Nucleus accumbens (tissue), 56 donors: ENCODE data around the gene GIGYF2.
"Not testable (repeated sequence)": the region's sequence is repeated elsewhere in the genome, so short reads cannot be mapped to it uniquely, and the experiment has no call there.

ENCODE experiments used
- DNase-seq, 56 donors: peaks; one replicate each; lab custom pipeline; 2025; lab: John Stamatoyannopoulos, UW

The GIGYF2 gene

DNA sequence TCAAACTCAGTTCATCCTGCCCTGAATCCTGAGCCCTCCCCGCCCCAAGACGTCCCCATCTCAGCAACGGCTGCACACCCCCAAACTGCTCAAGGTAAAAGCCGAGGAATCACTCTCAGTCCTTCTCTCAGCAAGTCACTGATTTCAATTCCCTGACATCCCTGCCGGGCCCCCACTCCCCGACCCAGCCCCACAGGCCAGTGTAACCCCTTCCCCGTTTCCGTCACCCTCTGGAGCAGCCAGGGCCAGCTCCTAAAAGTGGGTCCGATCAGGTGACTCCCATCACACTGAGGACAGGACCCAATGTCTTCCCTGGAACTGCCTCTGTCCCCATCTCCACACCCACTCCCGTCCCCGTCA, 193.4 kb downstream of the GIGYF2 start:
- DNase-seq, result no peak

DNA sequence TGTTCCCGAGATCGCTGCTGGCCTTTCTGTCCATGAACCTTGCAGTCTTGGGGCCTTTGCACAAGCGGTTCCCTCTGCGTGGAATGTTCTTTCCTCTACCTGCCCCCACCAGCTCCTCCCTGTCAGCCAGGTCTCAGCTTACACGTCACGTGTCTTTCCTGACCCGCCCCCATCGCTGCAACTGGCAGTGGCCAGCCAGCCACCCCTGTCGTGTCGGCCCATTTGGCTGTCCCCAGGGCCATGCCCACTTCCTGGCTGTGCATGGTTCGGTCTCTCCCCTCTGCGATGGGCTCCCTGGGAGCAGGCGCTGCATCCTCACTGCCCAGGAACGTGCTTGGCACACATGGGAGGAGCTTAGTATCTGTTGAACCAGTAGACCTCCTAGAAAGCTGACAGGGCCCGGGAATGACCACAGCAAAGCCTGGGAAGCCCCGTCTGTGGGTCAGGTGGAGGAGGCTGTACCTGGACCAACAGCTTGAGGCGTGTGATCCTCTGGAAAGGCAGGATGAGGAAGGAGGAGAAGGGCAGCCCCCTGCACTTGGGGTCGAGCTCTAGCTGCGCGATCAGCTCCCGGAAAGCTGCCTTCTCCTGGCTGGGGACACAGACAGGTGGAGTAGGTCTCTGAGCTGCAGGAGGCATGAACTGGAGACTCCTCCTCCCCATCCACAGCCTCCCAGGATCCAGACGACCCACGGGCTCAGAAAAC, 193.9 kb downstream of the GIGYF2 start:
- no peak for DNase-seq

DNA sequence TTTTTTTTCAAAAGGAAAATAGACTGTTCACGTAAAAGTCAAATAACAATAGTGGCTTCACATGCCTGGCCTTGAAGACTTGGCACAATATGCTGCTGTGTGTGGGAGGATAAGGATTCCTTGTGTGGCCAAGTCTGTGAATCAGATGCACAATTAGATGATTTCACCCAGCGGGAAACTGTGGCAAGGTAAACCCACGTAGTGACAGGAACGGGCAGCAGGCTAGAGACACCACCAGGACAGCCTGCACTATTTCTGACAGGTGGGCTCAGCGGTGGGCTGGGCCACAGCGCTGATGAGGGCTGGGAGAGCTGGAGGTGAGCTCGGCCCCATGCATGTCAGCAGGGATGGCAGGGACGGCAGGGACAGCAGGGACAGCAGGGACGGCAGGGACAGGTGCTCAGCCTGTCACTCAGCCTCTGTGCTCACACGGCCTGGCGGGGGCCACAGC, 194.5 kb downstream of the GIGYF2 start:
- no peak for DNase-seq

DNA sequence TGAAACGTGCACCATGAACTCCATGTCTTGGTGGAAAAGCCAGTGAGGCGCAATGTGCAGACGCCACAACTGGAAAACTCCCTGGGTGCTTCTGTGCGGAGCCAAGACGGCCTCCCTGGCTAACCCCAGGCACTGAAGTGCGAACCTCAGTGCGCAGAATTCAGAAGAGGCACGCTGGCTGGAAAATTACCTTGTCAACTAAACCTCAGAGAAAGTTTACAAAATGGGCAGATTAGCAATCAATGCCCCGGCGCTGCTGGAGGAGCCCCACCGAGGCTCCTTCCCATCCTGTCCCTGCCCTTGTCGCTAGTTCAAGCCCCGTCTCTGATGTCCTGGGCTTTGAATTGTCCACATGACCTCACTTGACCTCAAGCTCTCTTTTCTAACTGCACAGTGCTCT, 195.1 kb downstream of the GIGYF2 start:
- DNase-seq, result no peak

DNA sequence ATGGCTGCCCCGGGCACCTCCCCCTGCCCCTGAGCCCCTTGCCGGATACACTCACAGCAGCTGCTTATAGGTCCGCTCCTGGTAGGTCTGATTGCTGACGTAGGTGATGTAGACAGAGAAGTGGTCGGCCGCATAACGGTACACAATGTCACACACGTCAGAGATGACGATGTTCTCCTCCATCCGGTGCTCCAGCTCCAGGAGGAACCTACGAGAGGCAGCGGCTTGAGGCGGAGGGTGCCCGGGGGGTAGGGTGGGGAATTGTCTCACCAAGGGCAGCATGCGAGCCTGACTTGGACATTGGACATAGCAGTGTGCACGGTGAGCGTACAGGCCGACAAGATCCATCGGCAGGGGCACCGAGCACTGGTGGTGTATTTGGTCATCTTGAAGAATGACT, 195.7 kb downstream of the GIGYF2 start:
- no peak for DNase-seq

DNA sequence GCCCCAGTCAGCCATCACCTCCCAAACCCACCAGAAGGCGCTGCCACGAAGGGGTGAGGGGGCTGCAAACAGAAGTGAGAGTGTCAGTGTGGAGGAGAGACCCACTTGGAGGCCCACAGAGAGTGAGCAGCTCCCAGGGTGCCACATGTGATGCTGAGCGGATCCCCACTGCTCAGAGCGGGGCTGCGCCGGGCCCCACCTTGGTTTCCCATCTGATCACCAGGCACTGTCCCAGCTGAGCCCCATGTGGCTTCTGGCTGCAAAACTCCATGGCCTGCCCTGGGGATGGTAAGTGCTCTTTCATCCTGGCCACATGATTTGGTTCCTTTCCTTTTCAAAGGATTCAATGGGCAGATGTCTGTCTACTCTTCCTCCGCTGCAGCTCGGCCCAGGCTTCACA, 196.7 kb downstream of the GIGYF2 start:
- no peak for DNase-seq

DNA sequence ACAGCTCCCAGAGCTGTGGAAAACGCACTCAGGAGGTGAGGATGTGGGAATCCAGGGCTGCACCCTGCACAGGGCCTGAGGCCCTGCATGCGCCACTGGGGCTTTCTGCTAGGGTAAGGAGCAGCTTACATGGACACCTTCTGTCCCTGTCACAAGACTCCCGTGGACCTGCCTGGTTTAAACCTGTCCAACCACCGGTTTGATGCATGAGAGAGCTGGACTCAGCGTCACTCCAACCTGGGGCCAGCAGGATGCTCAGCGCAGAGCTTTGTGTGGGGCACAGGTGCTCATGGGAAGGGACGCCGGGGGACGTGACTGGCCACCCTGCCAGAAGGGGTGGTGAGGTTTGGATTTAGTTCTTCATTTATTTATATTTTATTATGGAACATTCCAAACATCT, 197.1 kb downstream of the GIGYF2 start:
- DNase-seq, result no peak

DNA sequence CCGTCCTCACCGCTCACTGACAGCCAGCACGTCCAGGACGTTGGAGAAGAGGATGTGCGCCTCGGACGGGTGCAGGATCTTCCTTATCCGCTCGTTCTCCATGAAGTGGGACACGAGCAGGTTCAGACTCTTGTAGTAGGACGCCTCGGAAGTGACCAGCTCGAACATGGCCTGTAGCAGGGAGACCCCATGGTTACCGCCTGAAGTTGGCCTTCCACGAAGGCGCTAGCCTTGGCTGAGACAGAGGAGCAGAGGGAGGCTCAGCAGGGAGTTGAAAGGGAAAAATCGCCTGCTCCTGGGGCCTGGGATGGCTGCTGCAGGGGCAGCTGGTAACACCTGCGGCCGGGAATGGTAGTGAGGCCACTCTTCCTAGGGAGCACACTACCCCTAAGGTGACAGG, 197.6 kb downstream of the GIGYF2 start:
- no peak for DNase-seq

DNA sequence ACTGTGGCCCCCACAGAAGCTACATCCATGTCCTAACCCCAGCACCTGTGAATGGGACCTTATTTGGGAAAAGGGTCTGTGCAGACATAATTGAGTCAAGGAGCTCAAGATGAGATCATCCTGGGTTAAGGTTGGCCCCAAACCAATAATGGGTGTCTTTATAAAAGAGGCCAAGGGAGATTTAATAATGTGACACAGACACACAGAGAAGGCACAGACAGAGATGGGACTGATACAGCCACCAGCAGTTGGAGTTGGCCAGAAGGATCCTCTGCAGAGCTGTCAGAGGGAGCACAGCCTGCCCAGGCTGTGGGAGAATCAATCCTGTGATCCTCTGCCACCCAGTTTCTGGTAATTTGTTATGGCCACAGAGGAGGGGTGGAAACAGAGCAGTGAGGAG, 199.0 kb downstream of the GIGYF2 start:
- no peak for DNase-seq

DNA sequence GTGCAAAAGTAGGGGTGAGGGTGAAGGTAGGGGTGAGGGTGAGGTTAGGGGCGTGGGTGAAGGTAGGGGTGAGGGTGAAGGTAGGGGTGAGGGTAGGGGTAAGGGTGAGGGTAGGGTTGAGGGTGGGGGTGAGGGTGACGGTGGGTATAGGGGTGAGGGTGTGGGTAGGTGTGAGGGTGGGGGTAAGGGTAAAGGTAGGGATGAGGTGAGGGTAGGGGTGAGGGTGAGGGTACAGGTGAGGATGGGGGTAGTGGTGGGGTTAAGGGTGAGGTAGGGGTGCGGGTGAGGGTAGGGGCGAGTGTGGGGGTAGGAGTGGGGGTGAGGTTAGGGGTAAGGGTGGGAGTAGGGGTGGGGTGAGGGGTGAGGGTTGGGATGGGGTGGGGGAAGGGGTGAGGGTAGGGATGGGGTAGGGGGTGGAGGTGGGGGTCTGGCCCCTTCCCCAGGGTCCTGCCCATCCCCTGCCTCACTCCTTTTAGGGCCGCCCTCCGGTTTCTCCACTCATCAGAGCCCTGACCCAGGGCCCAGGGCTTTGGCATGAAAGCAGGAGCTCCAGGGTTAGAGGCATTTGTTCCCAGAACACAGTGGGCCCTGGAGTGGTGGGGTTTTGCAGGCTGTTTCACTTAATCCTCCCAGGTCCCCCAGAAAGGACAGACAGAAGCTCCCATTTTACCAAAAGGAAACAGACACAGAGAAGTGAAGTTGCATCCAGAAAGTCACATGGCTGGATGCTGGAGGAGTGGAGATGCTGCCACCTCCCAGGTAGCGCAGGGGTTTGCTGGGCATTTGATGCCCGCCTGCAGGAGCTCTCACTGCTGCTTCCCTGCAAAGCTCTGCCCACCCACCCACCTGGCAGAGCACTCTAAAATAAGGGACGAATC, 199.8 kb downstream of the GIGYF2 start:
- DNase-seq, result no peak

DNA sequence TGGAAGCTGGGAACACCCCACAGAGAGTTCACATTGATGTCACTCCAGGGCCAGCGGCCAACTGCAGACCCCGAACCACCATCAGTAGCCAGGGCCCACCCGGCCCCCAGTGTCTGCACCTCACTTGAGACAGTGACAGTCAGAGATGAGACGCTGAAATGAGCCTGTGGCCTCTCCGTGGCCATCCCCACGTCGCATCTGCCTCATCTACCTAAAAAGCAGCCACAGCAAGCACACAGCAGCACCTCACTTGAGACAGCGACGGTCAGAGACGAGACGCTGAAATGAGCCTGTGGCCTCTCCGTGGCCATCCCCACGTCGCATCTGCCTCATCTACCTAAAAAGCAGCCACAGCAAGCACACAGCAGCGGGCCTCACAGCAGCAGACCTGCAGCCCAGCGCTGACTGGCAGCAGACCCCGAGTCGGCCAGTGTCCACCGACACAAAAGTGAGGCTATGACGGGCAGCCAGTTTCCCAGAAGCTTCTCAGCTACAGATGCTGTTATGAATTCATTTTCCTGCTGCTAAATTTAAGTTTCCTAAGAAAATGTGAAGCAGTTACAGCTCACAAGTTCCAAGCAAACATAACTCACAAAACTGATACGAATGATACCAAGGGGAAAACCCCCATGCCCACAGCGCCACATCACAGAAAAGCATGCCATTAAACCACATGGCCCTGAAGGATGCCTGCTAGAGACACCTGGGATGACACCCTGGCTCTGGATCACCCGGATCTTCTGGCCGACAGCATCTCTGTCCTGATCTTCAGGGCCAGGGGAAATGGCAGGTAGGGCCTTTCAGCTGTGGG, 200.7 kb downstream of the GIGYF2 start:
- DNase-seq, result no peak

DNA sequence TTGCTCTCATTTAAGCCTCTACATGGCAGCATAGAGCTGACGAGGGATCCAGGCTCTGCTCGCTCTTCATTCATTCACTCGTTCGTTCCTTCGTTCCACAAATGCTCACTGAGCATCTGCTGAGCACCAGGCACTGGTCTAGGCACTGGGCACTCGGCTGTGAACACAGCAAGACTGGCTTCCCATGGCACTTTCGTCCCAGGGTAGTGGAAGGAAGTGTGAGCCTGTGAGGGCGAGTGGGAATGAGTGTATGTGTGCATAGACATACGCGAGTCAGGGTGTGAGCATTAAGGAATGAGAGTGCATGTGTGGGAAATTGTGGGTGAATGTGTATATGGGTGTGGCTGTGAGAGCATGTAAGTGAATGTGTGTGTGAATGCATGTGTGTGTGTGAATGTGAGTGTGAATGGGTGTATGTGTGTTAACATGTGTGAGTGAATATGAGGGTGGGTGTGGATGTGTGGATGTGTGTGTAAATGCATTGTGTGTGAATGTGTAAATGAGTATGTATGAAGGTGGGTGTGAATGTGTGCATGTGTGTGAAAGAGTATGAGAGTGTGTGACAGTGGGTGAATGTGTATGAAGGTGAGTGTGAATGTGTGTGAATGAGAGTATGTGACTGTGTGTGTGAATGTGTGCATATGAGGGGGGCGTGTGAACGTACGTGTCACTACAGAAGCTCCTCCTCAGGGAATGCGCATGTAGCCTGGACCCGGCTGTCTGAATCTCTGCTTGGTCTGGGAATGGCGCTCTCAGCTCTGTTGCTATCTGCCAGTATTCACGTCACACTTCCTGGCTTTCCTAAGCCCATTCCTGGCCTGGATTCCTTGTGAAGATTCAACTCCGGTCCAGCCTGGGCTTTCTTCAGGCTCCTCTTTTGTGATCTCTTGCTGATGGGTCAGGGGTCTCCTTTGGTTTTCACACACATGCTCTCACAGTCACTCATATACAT, 201.7 kb downstream of the GIGYF2 start:
- no peak for DNase-seq

DNA sequence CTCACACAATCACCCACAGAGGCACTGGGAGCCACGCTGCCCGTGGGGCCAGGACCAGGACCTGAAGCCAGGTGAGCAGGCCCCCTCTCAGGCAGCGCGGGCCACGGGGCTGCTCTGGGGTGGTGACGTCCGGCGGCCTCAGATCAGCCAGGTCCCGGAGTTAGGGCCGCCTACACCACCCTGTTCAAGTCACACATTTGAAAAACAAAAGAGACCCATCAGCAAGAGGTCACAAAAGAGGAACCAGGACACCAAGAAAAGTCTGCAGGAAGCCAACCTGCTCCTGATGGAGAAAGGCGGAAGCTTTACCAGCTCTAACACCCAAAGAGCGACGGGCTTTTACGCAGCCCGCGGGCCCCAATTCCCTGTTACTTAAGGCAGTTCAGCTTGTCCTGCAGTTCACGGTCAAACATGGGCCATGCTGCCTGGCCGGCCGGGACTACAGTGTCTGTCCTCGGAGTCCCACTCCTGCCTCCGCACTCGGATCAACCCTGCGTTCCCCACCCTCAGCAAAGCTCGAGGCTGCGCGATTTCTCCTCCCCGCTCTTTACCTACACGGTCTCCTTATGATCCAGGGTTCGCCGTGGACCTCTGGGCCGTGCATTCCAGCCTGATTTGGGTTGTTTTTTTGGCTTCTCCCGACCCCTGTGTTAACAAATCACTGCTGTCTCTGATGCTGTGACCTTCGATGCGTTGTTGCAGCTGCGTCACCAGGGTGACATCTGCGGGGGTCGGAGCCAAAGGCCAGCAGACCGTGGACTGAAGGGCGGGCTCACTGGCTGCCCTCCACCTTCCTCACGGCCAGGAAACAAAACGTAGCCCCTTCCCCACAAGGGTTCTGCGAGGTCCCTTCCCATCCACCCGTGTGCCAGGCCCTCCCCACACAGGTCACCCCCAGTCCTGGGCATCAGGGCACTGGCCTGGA, 203.9 kb downstream of the GIGYF2 start:
- DNase-seq, result no peak

DNA sequence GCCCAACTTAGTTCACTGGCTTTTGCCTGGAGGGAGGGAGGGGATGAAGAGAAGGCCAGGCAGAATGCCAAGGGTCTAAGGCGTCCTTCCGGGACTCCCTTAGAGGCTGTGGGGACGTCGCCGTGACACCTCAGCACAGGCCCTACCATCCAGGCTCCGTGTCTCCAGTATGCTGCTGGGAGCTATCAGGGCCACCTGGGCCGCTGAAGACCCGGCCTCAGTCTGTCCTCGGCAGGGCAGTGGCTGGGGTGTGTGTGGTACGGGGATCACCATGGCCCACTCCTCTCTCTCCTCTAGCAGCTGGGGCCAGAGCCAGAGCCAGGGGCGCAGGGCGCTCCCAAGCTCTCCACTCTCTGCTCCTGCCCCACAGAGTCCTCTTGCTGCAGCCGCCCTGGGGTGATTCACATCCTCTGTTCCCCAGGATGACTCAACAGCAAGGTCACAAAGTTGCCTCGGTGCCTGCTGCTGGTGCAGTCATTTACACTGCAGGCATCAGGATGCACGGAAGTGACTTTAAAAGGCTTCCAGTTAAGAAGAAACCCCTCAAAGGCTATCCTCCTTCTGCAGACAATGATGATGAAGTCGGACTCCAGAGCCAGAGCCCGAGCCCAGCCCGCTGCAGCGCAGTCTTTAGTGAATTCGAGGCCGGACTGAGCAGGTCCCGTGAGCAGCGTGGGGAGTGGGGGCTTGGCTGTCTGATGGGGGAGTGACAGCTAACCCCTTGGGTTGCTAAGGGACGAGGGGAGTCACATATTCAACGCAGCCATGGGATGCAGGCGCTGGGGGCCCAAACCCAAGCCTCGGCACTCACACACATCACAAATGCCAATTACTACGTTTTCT, 204.8 kb downstream of the GIGYF2 start:
- peak in 8 of 56 donors; percentile 17 to 59 (median 46) for DNase-seq

DNA sequence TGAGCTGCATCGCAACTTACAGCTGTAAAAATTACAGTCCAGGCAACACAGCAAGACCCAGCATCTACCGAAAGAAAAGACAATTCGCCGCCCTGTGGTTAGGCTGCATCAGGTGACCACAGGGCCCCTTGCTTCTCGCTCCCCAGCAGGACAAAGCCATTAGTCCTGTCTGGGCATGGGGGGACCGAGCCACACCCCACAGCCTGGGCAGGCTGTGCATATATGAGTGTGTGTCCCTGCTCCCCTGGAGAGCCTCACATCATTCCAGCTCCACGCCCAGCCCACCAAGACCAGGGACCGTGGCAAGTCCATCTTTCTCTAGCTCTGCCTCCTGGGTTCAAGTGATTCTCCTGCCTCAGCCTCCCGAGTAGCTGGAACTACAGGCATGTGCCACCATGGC, 206.9 kb downstream of the GIGYF2 start:
- DNase-seq, result no peak

DNA sequence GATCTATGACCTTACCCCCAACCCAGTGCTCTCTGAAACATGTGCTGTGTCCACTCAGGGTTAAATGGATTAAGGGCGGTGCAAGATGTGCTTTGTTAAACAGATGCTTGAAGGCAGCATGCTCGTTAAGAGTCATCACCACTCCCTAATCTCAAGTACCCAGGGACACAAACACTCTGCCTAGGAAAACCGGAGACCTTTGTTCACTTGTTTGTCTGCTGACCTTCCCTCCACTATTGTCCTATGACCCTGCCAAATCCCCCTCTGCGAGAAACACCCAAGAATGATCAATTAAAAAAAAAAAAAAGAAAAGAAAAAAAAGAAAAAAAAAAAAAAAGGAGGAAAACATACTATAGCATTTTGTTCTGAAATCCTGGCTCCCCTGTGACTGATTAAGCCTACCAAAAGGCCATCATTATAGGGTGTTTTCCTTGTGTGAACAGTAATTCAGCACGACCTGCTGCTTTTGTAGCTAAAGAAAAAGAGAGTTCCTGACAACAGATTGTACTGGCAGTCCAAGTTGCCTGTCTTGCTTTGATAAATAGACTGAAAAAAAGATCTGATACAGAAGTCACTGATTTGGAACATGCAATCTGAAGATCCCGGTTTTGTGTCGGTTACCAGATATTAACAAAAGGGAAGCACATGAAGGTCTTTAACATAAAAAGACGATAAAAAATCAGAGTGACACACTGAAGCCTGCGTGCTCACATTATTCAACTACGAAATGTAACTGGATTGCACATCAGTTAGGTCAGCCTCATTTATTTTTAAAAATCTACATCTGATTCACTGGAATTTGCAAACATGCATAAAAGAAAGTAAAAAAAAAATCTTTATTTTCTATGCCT, 210.0 kb downstream of the GIGYF2 start:
- not testable (repeated sequence) for DNase-seq

DNA sequence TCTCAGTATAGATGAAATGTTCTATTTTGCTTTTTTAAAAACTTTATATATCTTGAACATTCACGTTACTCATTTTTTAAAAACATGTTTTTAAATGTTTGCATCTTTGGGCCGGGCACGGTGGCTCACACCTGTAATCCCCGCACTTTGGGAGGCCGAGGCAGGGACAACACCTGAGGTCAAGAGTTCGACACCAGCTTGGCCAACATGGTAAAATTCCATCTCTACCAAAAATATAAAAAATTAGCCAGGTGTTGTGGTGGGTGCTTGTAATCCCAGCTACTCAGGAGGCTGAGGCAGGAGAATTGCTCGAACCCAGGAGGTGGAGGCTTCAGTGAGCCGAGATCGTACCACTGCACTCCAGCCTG, 210.6 kb downstream of the GIGYF2 start:
- DNase-seq, result not testable (repeated sequence)
